Prostate gland (tissue), 2 donors: ENCODE results near the gene KDM4C. TPM values are rescaled to one million over a fixed set of nuclear protein-coding genes. Genes with fewer than 3 reads are reported as not detected.

ENCODE experiments used
- DNase-seq: peaks from one replicate; pipeline ENCODE4 v3.0.0-alpha.2; 2019; ENCODE audit warnings: low spot score
- H3K27ac ChIP-seq, 2 donors: fragments of 200-600 bp; sonication (generic); 2 replicates each; pipeline ENCODE4 v1.5.1; 2017 to 2019
- H3K27me3 ChIP-seq: fragments of 200-600 bp; sonication (generic); replicated peaks from 2 replicates; pipeline ENCODE4 v1.5.1; 2019; ENCODE audit not compliant: insufficient read depth
- H3K36me3 ChIP-seq, 2 donors: fragments of 200-600 bp; sonication (generic); 1 replicate in 1 of 2; 2 replicates in 1 of 2; pipeline versions ENCODE4 v1.5.1 to v1.8.1; 2017 to 2019
- H3K4me1 ChIP-seq: fragments of 200-600 bp; sonication (generic); replicated peaks from 2 replicates; pipeline ENCODE4 v1.5.1; 2019
- H3K4me3 ChIP-seq, 2 donors: fragments of 200-600 bp; sonication (generic); 2 replicates each; pipeline ENCODE4 v1.5.1; 2017 to 2019
- H3K9me3 ChIP-seq: fragments of 200-600 bp; sonication (generic); 2 replicates; pipeline ENCODE4 v1.5.1; 2017
- CTCF ChIP-seq, 4 experiments: fragments of 200-600 bp in 2 of 4; fragments of 450-650 bp in 2 of 4; sonication (generic) in 2 of 4; IDR thresholded peaks; 1 replicate in 3 of 4; 2 replicates in 1 of 4; pipeline ENCODE4 v1.5.1; 2016 to 2019; ENCODE audit warnings: antibody characterized with exemption in 4 of 4, mild to moderate bottlenecking in 2 of 4, moderate library complexity in 2 of 4
- POLR2A ChIP-seq: fragments of 450-650 bp; IDR thresholded peaks from one replicate; pipeline ENCODE4 v1.6.1; 2016; ENCODE audit warnings: antibody characterized with exemption, mild to moderate bottlenecking
- POLR2AphosphoS5 ChIP-seq: sonication (generic); formaldehyde crosslinking; IDR thresholded peaks from one replicate; pipeline ENCODE4 v1.6.1; 2017; ENCODE audit warnings: antibody characterized with exemption
- WGBS: methylation state at CpG from one replicate; pipeline ENCODE4 v1.1.5; 2018; 5-methylcytosine and 5-hydroxymethylcytosine counted together
- intact Hi-C: fragments of 100-400 bp; cut with DNase I; formaldehyde crosslinking; loops from one replicate; pipeline ENCODE4 v1.14.2; 2022
- total RNA-seq, 2 donors: library from RNA; depleted of rRNA; stranded (reverse); fragments of >200 nt; gene quantifications; one replicate each; pipeline ENCODE4 v1.1.0, GENCODE V29; 2016

Gene KDM4C
- total RNA-seq, 2 donors from 2014 or later: 18.1 to 27.7 TPM

- H3K36me3 ChIP-seq: no peaks in the 10 kb centered on the region
- no peaks in the 10 kb centered on the region for H3K4me1 ChIP-seq
- H3K27ac ChIP-seq: no peak overlapping the region
- no peak for DNase-seq
- intact Hi-C loops: no loop called here
- TF ChIP-seq POLR2A (no peak), CTCF (IDR thresholded peaks at IDR 0.05) (no peak)
- no peaks in the 10 kb centered on the region for H3K27me3 ChIP-seq
- H3K4me3 ChIP-seq: no peak overlapping the region
- WGBS: 87% methylated on average over 3 of the region's 3 CpGs
- H3K9me3 ChIP-seq: no peaks in the 10 kb centered on the region
Measured at GRCh38 chr9:7094576-7094975, 336.8 kb downstream of the KDM4C start.

DNA sequence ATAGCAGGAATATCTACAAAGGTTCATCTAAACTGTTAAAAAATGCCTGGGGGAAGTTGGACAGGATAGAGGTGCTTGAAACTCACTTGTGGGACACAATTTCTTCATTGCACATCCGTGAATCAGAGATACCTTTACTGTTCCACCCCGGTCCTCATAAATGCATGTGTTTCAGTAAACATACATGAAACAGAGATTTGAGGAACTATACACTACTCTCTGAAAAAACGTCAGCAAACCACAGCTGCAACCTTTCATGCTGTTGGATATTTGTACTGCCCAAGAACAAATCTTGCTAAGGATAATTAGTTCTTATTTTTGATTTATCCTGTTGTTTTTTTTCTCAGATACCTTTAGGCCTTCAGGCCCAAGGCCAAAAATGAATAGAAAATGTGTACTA is 337.3 kb downstream of the KDM4C start:
- H3K27me3 ChIP-seq: no peaks in the 10 kb centered on the region
- H3K27ac ChIP-seq: no peak overlapping the region
- H3K4me3 ChIP-seq: no peak overlapping the region
- no peaks in the 10 kb centered on the region for H3K4me1 ChIP-seq
- H3K9me3 ChIP-seq: no peaks in the 10 kb centered on the region
- no peaks in the 10 kb centered on the region for H3K36me3 ChIP-seq
- WGBS: 50% methylated on average over 3 of the region's 3 CpGs
- intact Hi-C loops: no loop called here
- TF ChIP-seq POLR2A (no peak), CTCF (IDR thresholded peaks at IDR 0.05) (no peak), POLR2AphosphoS5 (no peak)
- no peak for DNase-seq

DNA sequence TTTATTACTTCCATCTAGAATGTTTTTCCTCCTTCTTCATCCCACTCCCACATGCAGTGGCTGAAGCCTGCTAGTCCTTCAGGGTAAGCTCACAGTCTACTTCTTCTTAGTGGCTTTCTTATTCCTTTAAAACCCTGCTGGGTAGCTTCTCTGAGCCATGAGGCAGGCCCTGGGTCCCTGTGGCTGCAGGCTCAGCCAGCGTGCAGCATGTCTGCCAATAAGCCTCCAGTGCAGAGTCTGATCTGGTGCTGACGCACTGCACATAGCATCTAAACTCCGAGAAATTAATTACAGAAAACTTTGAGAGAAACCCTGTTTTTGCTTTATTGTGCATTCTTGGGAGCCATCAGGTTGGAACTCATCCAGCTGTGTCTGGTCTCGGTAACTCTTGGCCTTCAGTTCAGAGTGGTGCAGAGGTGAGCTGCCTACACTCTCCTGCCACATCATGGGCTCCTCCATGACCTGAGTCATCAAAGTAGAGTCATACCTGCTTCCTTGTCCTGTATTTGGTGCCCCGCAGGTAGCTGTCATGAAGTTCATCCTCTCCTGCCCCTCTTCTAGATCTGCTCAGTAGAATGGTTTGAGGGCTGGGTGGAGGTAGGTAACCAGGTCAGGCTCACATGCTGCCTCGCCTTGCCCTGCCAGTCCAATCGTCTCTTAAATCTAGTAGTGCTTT is 339.4 kb downstream of the KDM4C start:
- Histone ChIP-seq H3K4me1 (no peaks in the 10 kb centered on the region), H3K27ac (no peak overlapping the region), H3K36me3 (no peaks in the 10 kb centered on the region), H3K27me3 (no peaks in the 10 kb centered on the region), H3K9me3 (no peaks in the 10 kb centered on the region), H3K4me3 (no peak overlapping the region)
- DNase-seq: no peak
- intact Hi-C loops: no loop called here
- 87% methylated on average over 7 of the region's 7 CpGs for WGBS
- TF ChIP-seq CTCF (IDR thresholded peaks at IDR 0.05): no peak
- TF ChIP-seq POLR2AphosphoS5: no peak
- no peak for TF ChIP-seq POLR2A

GRCh38 chr9:7097785-7098752 is 340.3 kb downstream of the KDM4C start:
- intact Hi-C loops: no loop called here

More at GRCh38 chr9:7097785-7098752, 340.3 kb downstream of the KDM4C start:
- no peaks in the 10 kb centered on the region for H3K9me3 ChIP-seq
- no peak for TF ChIP-seq POLR2AphosphoS5
- TF ChIP-seq POLR2A: no peak
- TF ChIP-seq CTCF (IDR thresholded peaks at IDR 0.05): no peak
- no peak for DNase-seq
- no peaks in the 10 kb centered on the region for H3K4me1 ChIP-seq
- 83% methylated on average over 3 of the region's 3 CpGs for WGBS
- no peak overlapping the region for H3K4me3 ChIP-seq
- no peak overlapping the region for H3K27ac ChIP-seq
- H3K36me3 ChIP-seq: no peaks in the 10 kb centered on the region
- H3K27me3 ChIP-seq: no peaks in the 10 kb centered on the region
